B cell (primary cell): ENCODE data around the gene RAC2. TPM values are rescaled to one million over a fixed set of nuclear protein-coding genes. Genes with fewer than 3 reads are reported as not detected.

Experiments
- ATAC-seq: fragments of 200-7000 bp; cut with Tn5 transposase; one replicate; pipeline ENCODE4 v1.10.0; 2021; ENCODE audit warnings: low read depth, mild to moderate bottlenecking, moderate number of reproducible peaks, moderate library complexity
- CTCF ChIA-PET: fragments of 350-600 bp; sonication (Branson Sonifier 250); formaldehyde crosslinking; loops from one replicate; lab custom pipeline; 2021; ENCODE audit warnings: antibody characterized with exemption, inconsistent platforms; lab: Charles Lee
- POLR2A ChIA-PET: fragments of 350-600 bp; sonication (Branson Sonifier 250); formaldehyde crosslinking; loops from one replicate; lab custom pipeline; 2021; ENCODE audit warnings: antibody characterized with exemption; lab: Charles Lee
- DNase-seq: peaks from one replicate; pipeline ENCODE4 v3.0.0; 2013
- H2AFZ ChIP-seq: 2 replicates; pipeline ENCODE4 v1.6.1; 2012; ENCODE audit warnings: mild to moderate bottlenecking, low read depth, low read length; ENCODE audit not compliant: insufficient read depth, poor library complexity, severe bottlenecking
- H3K27ac ChIP-seq, 2 donors: 1 replicate in 1 of 2; 2 replicates in 1 of 2; pipeline ENCODE4 v1.5.1; 2012 to 2013; ENCODE audit warnings: low read length in 2 of 2, mild to moderate bottlenecking in 2 of 2, moderate library complexity in 1 of 2
- H3K27me3 ChIP-seq, 4 experiments: fragments of 200-600 bp in 1 of 4; sonication (generic) in 1 of 4; replicated peaks in 1 of 4; 1 replicate in 2 of 4; 2 replicates in 2 of 4; pipeline versions ENCODE4 v1.6.1 to v1.7.0; 2013 to 2016; ENCODE audit warnings: low read length in 3 of 4, mild to moderate bottlenecking in 2 of 4, mixed read lengths in 1 of 4, moderate library complexity in 1 of 4; ENCODE audit not compliant: insufficient read depth in 4 of 4, control insufficient read depth in 3 of 4; ENCODE audit errors: control extremely low read depth in 1 of 4
- H3K36me3 ChIP-seq, 2 experiments: replicated peaks in 1 of 2; 1 replicate in 1 of 2; 2 replicates in 1 of 2; pipeline versions ENCODE4 v1.6.1 to v1.7.1; 2013; ENCODE audit warnings: low read length in 1 of 2; ENCODE audit not compliant: insufficient read depth in 2 of 2, control insufficient read depth in 1 of 2; ENCODE audit errors: control extremely low read depth in 1 of 2, extremely low read depth in 1 of 2
- H3K4me1 ChIP-seq, 2 donors: fragments of 200-600 bp in 1 of 2; sonication (generic) in 1 of 2; 1 replicate in 1 of 2; 2 replicates in 1 of 2; pipeline versions ENCODE4 v1.5.1 to v1.6.1; 2013 to 2017; ENCODE audit warnings: low read length in 2 of 2; ENCODE audit not compliant: control insufficient read depth in 2 of 2, insufficient read depth in 2 of 2
- H3K4me2 ChIP-seq: replicated peaks from 2 replicates; pipeline ENCODE3; 2012; ENCODE audit warnings: mild to moderate bottlenecking, low read depth, low read length; ENCODE audit not compliant: poor library complexity, severe bottlenecking
- H3K4me3 ChIP-seq, 5 experiments: fragments of 200-600 bp in 1 of 5; sonication (generic) in 1 of 5; 1 replicate in 3 of 5; 2 replicates in 2 of 5; pipeline versions ENCODE4 v1.5.1 to v1.7.0; 2011 to 2016; ENCODE audit warnings: low read length in 4 of 5, mild to moderate bottlenecking in 4 of 5, low read depth in 2 of 5, control low read depth in 1 of 5, moderate library complexity in 1 of 5; ENCODE audit not compliant: insufficient read depth in 1 of 5; ENCODE audit errors: control extremely low read depth in 1 of 5, extremely low read depth in 1 of 5
- H3K79me2 ChIP-seq: fragments of 200-600 bp; sonication (generic); one replicate; pipeline ENCODE4 v1.6.0; 2016; ENCODE audit warnings: low read length; ENCODE audit not compliant: control insufficient read depth, insufficient read depth
- H3K9ac ChIP-seq: fragments of 200-600 bp; sonication (generic); 2 replicates; pipeline ENCODE4 v1.6.1; 2017; ENCODE audit warnings: mild to moderate bottlenecking, low read length, moderate library complexity
- H3K9me3 ChIP-seq, 3 donors: one replicate each; pipeline versions ENCODE4 v1.6.1 to v1.7.1; 2013; ENCODE audit warnings: low read length in 2 of 3; ENCODE audit not compliant: control insufficient read depth in 2 of 3, insufficient read depth in 1 of 3; ENCODE audit errors: control extremely low read depth in 1 of 3
- H4K20me1 ChIP-seq: 2 replicates; pipeline ENCODE4 v1.6.0; 2012; ENCODE audit warnings: mild to moderate bottlenecking, low read length; ENCODE audit not compliant: insufficient read depth, control insufficient read depth, poor library complexity, severe bottlenecking
- H3K27ac Mint-ChIP-seq: one replicate; pipeline ENCODE4 v1.8.0; 2021; ENCODE audit warnings: mixed read lengths
- H3K27me3 Mint-ChIP-seq: one replicate; pipeline ENCODE4 v1.8.0; 2021; ENCODE audit warnings: mixed read lengths
- H3K4me1 Mint-ChIP-seq: one replicate; pipeline ENCODE4 v1.8.0; 2021; ENCODE audit warnings: mixed read lengths
- H3K4me3 Mint-ChIP-seq: one replicate; pipeline ENCODE4 v1.8.0; 2021; ENCODE audit warnings: mixed read lengths
- H3K9me3 Mint-ChIP-seq: one replicate; pipeline ENCODE4 v1.8.0; 2022; ENCODE audit warnings: mixed read lengths; ENCODE audit not compliant: insufficient read depth
- EZH2 ChIP-seq: IDR thresholded peaks from 2 replicates; pipeline ENCODE4 v1.6.1; 2012; ENCODE audit warnings: borderline replicate concordance, low read depth, mild to moderate bottlenecking, moderate library complexity, low read length; ENCODE audit not compliant: insufficient read depth, poor library complexity, severe bottlenecking
- WGBS: methylation state at CpG from one replicate; pipeline ENCODE4 v1.1.5; 2013; ENCODE audit warnings: missing lambda C conversion rate; ENCODE audit not compliant: insufficient coverage; 5-methylcytosine and 5-hydroxymethylcytosine counted together
- intact Hi-C: fragments of 100-400 bp; cut with micrococcal nuclease; formaldehyde crosslinking; loops from one replicate; pipeline ENCODE4 v1.10.0; 2022
- polyA plus RNA-seq: library from polyadenylated mRNA; depleted of rRNA; stranded (reverse); fragments of >200 nt; gene quantifications from 2 replicates; pipeline ENCODE4 v1.2.3, GENCODE V29; 2012
- total RNA-seq, 2 donors: library from RNA; stranded (reverse); fragments of 120-200 nt in 1 of 2; gene quantifications; 1 replicate in 1 of 2; 2 replicates in 1 of 2; pipeline versions ENCODE4 v1.2.3 to v1.2.4, GENCODE V29; 2013 to 2022
- TF ChIP-seq, protein P1 (sequence below): fragments of 200-600 bp; IDR thresholded peaks from one replicate; pipeline ENCODE4 v1.8.0; 2022; ENCODE audit warnings: antibody characterized with exemption, mild to moderate bottlenecking

Gene RAC2
- total and polyA plus RNA-seq, 2 donors (not counting 1 experiment from before 2014, with no cell fraction given), result 273 to 776 TPM

DNA sequence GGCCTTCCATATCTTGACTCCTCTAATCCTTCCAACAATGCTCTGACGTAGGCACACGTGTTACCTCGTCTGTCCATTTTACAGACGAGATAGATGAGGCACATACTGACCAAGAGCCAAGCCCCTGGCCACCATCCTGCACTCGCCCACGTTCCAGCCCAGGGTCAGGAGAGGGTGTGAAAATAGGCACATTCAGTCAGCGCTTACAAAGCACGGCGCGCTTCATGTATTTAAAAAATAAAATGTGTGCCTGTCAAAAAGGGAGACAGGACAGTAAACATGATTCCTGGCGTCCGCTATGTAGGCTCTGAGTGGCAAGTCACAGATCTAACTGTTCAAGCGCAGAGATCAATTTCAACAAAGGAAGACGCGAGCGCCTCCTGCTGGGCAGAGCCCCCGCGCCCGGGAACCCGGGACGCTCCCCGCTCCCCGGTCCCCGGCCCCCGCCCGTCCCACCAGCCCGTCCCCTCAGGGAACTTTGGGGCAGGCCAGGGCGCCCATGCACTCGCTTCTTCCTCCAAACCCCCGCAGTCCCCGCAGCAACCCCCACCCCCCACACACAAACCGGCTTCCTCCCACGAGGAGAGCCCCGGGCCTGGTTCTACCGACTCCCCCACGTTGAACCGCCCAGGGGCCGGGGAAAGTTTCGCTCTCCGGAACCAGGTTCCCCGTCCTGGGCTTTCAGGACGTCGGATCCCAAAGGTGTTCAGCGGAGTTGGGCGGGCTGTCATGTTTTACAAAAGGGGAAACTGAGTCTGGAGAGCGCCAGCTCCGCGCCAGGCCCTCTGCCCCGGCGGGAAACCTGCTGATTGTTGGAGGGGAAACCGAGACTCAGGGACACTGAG lies 45.6 kb downstream of the RAC2 start:
- no peaks in the 10 kb centered on the region for H3K9me3 Mint-ChIP-seq
- Histone ChIP-seq H3K4me2 (peak overlapping the region; percentile 98), H3K9ac (peak overlapping the region; percentile 72), H2AFZ (peak overlapping the region; percentile 85), H3K4me1 (peaks cover 21 to 28% of the 10 kb centered on the region in 2 donors), H3K4me3 (peak overlapping the region; percentile 59 to 89 (median 80)), H3K79me2 (peaks cover 16% of the 10 kb centered on the region), H3K36me3 (peaks cover 0 to 5% of the 10 kb centered on the region in 2 experiments), H3K27ac (peak overlapping the region; percentile 85 to 90), H3K27me3 (no peaks in the 10 kb centered on the region), H3K9me3 (no peaks in the 10 kb centered on the region), H4K20me1 (no peaks in the 10 kb centered on the region)
- peaks cover 31% of the 10 kb centered on the region for H3K4me1 Mint-ChIP-seq
- WGBS, result 4% methylated on average over 42 of the region's 51 CpGs
- no peaks in the 10 kb centered on the region for H3K27me3 Mint-ChIP-seq
- CTCF ChIA-PET, result interaction anchor here (1.0 to 7.3 kb wide), 28 partner anchors 10 to 410 kb away, joined by 3 to 119 read pairs (median 6); partner anchors contain the start of genes C1QTNF6, CYTH4, GGA1 and RAC2
- peak; percentile 18 for ATAC-seq
- POLR2A ChIA-PET, result interaction anchor here (1.5 to 4.8 kb wide), 6 partner anchors 20 to 422 kb away, joined by 3 to 45 read pairs (median 14); partner anchors contain the start of genes IFT27 and RAC2
- peak; percentile 88 for DNase-seq
- H3K27ac Mint-ChIP-seq, result peak overlapping the region; percentile 97
- H3K4me3 Mint-ChIP-seq, result peak overlapping the region; percentile 93
- no peak for TF ChIP-seq EZH2
- TF ChIP-seq, protein P1, sequence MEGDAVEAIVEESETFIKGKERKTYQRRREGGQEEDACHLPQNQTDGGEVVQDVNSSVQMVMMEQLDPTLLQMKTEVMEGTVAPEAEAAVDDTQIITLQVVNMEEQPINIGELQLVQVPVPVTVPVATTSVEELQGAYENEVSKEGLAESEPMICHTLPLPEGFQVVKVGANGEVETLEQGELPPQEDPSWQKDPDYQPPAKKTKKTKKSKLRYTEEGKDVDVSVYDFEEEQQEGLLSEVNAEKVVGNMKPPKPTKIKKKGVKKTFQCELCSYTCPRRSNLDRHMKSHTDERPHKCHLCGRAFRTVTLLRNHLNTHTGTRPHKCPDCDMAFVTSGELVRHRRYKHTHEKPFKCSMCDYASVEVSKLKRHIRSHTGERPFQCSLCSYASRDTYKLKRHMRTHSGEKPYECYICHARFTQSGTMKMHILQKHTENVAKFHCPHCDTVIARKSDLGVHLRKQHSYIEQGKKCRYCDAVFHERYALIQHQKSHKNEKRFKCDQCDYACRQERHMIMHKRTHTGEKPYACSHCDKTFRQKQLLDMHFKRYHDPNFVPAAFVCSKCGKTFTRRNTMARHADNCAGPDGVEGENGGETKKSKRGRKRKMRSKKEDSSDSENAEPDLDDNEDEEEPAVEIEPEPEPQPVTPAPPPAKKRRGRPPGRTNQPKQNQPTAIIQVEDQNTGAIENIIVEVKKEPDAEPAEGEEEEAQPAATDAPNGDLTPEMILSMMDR, result peak; percentile 93
- intact Hi-C loops, result loop anchor here (1.0 to 5.0 kb wide), 8 partner anchors 20 to 221 kb away; no protein-coding TSS in a partner anchor
